Measurements from ENCODE around the gene MYL3.
A peak's percentile ranks its signal among the peaks of the same experiment; 100 is the strongest.

MYL3 gene

GRCh38 chr3:46851364-46852333 lies 11.6 kb downstream of the MYL3 start:
- DNase-seq (ENCODE audit: low read depth in 2 of 2), result no peak

GRCh38 chr3:46850468-46850779 lies 12.8 kb downstream of the MYL3 start:
- no peak for DNase-seq (ENCODE audit: low read depth in 2 of 2)

- no peak for DNase-seq (ENCODE audit: low read depth in 2 of 2)
These were observed 13.4 kb downstream of the MYL3 start for GRCh38 chr3:46849686-46850467.

GRCh38 chr3:46849045-46849631 lies 14.1 kb downstream of the MYL3 start:
- no peak for DNase-seq (ENCODE audit: low read depth in 2 of 2)

GRCh38 chr3:46848271-46849044 lies 14.8 kb downstream of the MYL3 start:
- no peak for DNase-seq (ENCODE audit: low read depth in 2 of 2)

- no peak for DNase-seq (ENCODE audit: low read depth in 2 of 2)
These were observed 15.5 kb downstream of the MYL3 start for GRCh38 chr3:46847744-46848143.

GRCh38 chr3:46846624-46847542 lies 16.4 kb downstream of the MYL3 start:
- no peak for DNase-seq (ENCODE audit: low read depth in 2 of 2)

GRCh38 chr3:46845860-46846623 lies 17.2 kb downstream of the MYL3 start:
- peak; percentile 74 to 78 for DNase-seq (ENCODE audit: low read depth in 2 of 2)

- DNase-seq (ENCODE audit: low read depth in 2 of 2), result peak; percentile 69 to 70
These were observed 17.8 kb downstream of the MYL3 start for GRCh38 chr3:46845397-46845859.

- no peak for DNase-seq (ENCODE audit: low read depth in 2 of 2)
These were observed 18.3 kb downstream of the MYL3 start for GRCh38 chr3:46844881-46845312.

GRCh38 chr3:46844397-46844796 lies 18.8 kb downstream of the MYL3 start:
- no peak for DNase-seq (ENCODE audit: low read depth in 2 of 2)

- DNase-seq (ENCODE audit: low read depth in 2 of 2), result no peak
These were observed 19.7 kb downstream of the MYL3 start for GRCh38 chr3:46843508-46843907.

GRCh38 chr3:46840491-46840890 lies 22.8 kb downstream of the MYL3 start:
- DNase-seq (ENCODE audit: low read depth in 2 of 2), result no peak

- no peak for DNase-seq (ENCODE audit: low read depth in 2 of 2)
These were observed 24.9 kb downstream of the MYL3 start for GRCh38 chr3:46838301-46838700.

- DNase-seq (ENCODE audit: low read depth in 2 of 2), result no peak
These were observed 27.8 kb downstream of the MYL3 start for GRCh38 chr3:46835491-46835890.

GRCh38 chr3:46835054-46835453 lies 28.2 kb downstream of the MYL3 start:
- DNase-seq (ENCODE audit: low read depth in 2 of 2), result no peak

- DNase-seq (ENCODE audit: low read depth in 2 of 2), result no peak
These were observed 29.6 kb downstream of the MYL3 start for GRCh38 chr3:46833346-46834300.

GRCh38 chr3:46831841-46832240 lies 31.4 kb downstream of the MYL3 start:
- DNase-seq (ENCODE audit: low read depth in 2 of 2), result no peak

GRCh38 chr3:46831316-46831715 lies 31.9 kb downstream of the MYL3 start:
- DNase-seq (ENCODE audit: low read depth in 2 of 2), result no peak

Measured in fibroblast of skin of left quadriceps (primary cell).